ENCODE measurements around the gene CD84.

DNA sequence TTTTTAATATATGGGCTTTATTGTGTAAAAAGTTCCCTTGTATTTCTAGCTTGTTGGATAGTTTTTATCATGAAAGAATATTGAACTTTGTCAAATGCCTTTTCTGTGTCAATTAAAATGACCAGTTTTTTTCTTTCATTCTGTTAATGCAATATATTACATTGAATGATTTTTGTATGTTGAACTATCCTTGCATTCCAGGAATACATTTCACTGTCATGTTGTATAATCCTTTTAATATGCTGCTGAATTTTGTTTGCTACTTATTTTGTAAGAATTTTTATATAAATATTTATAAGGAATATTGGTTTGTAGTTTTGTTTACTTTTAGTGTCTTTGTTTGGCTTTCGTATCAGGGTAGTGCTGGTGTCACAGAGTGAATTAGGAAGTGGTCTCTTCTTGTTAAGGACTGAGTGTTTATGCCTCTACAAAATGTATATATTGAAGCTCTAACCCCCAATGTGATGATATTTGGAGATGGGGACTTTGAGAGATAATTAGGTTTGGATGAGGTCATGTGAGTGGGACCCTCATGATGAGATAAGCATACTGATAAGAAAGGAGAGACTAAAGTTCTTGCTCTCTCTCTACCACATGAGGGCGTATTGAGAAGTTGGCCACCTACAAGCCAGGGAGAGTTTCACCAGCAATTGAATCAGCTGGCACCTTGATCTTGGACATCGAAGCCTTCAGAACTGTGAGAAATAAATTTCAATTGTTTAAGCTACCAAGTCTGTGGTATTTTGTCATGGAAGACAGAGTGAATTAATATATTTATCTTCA, 44.3 kb downstream of the CD84 start:
- TF ChIP-seq, protein P1, sequence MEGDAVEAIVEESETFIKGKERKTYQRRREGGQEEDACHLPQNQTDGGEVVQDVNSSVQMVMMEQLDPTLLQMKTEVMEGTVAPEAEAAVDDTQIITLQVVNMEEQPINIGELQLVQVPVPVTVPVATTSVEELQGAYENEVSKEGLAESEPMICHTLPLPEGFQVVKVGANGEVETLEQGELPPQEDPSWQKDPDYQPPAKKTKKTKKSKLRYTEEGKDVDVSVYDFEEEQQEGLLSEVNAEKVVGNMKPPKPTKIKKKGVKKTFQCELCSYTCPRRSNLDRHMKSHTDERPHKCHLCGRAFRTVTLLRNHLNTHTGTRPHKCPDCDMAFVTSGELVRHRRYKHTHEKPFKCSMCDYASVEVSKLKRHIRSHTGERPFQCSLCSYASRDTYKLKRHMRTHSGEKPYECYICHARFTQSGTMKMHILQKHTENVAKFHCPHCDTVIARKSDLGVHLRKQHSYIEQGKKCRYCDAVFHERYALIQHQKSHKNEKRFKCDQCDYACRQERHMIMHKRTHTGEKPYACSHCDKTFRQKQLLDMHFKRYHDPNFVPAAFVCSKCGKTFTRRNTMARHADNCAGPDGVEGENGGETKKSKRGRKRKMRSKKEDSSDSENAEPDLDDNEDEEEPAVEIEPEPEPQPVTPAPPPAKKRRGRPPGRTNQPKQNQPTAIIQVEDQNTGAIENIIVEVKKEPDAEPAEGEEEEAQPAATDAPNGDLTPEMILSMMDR (IDR thresholded peaks at IDR 0.05; ENCODE audit: insufficient read depth, low read length), result no peak
- TF ChIP-seq, protein P2, sequence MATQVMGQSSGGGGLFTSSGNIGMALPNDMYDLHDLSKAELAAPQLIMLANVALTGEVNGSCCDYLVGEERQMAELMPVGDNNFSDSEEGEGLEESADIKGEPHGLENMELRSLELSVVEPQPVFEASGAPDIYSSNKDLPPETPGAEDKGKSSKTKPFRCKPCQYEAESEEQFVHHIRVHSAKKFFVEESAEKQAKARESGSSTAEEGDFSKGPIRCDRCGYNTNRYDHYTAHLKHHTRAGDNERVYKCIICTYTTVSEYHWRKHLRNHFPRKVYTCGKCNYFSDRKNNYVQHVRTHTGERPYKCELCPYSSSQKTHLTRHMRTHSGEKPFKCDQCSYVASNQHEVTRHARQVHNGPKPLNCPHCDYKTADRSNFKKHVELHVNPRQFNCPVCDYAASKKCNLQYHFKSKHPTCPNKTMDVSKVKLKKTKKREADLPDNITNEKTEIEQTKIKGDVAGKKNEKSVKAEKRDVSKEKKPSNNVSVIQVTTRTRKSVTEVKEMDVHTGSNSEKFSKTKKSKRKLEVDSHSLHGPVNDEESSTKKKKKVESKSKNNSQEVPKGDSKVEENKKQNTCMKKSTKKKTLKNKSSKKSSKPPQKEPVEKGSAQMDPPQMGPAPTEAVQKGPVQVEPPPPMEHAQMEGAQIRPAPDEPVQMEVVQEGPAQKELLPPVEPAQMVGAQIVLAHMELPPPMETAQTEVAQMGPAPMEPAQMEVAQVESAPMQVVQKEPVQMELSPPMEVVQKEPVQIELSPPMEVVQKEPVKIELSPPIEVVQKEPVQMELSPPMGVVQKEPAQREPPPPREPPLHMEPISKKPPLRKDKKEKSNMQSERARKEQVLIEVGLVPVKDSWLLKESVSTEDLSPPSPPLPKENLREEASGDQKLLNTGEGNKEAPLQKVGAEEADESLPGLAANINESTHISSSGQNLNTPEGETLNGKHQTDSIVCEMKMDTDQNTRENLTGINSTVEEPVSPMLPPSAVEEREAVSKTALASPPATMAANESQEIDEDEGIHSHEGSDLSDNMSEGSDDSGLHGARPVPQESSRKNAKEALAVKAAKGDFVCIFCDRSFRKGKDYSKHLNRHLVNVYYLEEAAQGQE (IDR thresholded peaks at IDR 0.05; ENCODE audit: insufficient replicate concordance, low read depth), result no peak
- no peak for TF ChIP-seq POLR2AphosphoS5 (IDR thresholded peaks at IDR 0.05; ENCODE audit: low read depth)
- no peak for TF ChIP-seq GABPA (IDR thresholded peaks at IDR 0.05; ENCODE audit: low read depth)
- no peak for TF ChIP-seq SPI1 (IDR thresholded peaks at IDR 0.05; ENCODE audit: borderline replicate concordance, low read depth)
